Heart left ventricle (tissue), 16 donors: ENCODE measurements around the gene CHST2. TPM values are rescaled to one million over a fixed set of nuclear protein-coding genes. Genes with fewer than 3 reads are reported as not detected.

Source experiments
- ATAC-seq, 4 donors: fragments of 200-7000 bp; cut with Tn5 transposase; one replicate each; pipeline ENCODE4 v1.9.1; 2020 to 2022; ENCODE audit warnings: moderate library complexity in 4 of 4, mild to moderate bottlenecking in 3 of 4, moderate number of reproducible peaks in 1 of 4
- DNase-seq, 5 donors: peaks; one replicate each; pipeline ENCODE4 v3.0.0-alpha.2; 2020
- H3K27ac ChIP-seq, 12 donors: fragments of 200-600 bp; sonication (generic) in 4 of 12; one replicate each; pipeline versions ENCODE4 v1.5.0 to v1.8.0; 2016 to 2022; ENCODE audit warnings: mild to moderate bottlenecking in 2 of 12
- H3K27me3 ChIP-seq, 9 donors: fragments of 200-600 bp; sonication (generic) in 2 of 9; one replicate each; pipeline versions ENCODE4 v1.5.1 to v1.8.0; 2016 to 2022; ENCODE audit warnings: mild to moderate bottlenecking in 3 of 9
- H3K36me3 ChIP-seq, 9 donors: fragments of 200-600 bp; sonication (generic) in 2 of 9; one replicate each; pipeline versions ENCODE4 v1.5.0 to v1.8.0; 2018 to 2022; ENCODE audit warnings: mild to moderate bottlenecking in 2 of 9
- H3K4me1 ChIP-seq, 12 donors: fragments of 200-600 bp; sonication (generic) in 4 of 12; one replicate each; pipeline versions ENCODE4 v1.5.0 to v1.8.0; 2016 to 2022; ENCODE audit warnings: mild to moderate bottlenecking in 3 of 12
- H3K4me3 ChIP-seq, 12 donors: fragments of 200-600 bp; sonication (generic) in 4 of 12; one replicate each; pipeline versions ENCODE4 v1.5.0 to v1.8.0; 2017 to 2022; ENCODE audit warnings: mild to moderate bottlenecking in 9 of 12, moderate library complexity in 4 of 12
- H3K9me3 ChIP-seq, 12 donors: fragments of 200-600 bp; sonication (generic) in 4 of 12; one replicate each; pipeline versions ENCODE4 v1.5.0 to v1.8.0; 2016 to 2022; ENCODE audit warnings: mild to moderate bottlenecking in 1 of 12
- POLR2A ChIP-seq, 2 donors: fragments of 450-650 bp; IDR thresholded peaks; one replicate each; pipeline ENCODE4 v1.6.1; 2017; ENCODE audit warnings: antibody characterized with exemption in 2 of 2, mild to moderate bottlenecking in 2 of 2, moderate library complexity in 2 of 2
- WGBS, 4 donors: extraction: QIAGEN DNeasy Blood & Tissue Kit in 2 of 4; methylation state at CpG; one replicate each; pipeline versions ENCODE4 v1.1.5 to v1.1.7; 2013 to 2018; 5-methylcytosine and 5-hydroxymethylcytosine counted together
- intact Hi-C, 10 donors: fragments of 100-400 bp; cut with DNase I; formaldehyde crosslinking; loops; one replicate each; pipeline versions ENCODE4 v1.11.1 to v1.14.2; 2022
- polyA plus RNA-seq, 2 donors: library from polyadenylated mRNA; stranded (reverse); fragments of 200-250 nt; gene quantifications; one replicate each; pipeline ENCODE4 v1.2.3, GENCODE V29; 2013
- total RNA-seq, 9 donors: library from RNA; depleted of rRNA in 2 of 9; stranded (reverse); fragments of >200 nt in 2 of 9; fragmentation: NEBNext Ultra II Directional in 3 of 9; extraction: Animal tissue kit (Norgen Biotek cat#: 25700) in 3 of 9; gene quantifications; one replicate each; pipeline versions ENCODE4 v1.1.0 to v1.2.4, GENCODE V29; 2016 to 2023
- TF ChIP-seq, protein P1 (sequence below), 12 donors: fragments of 200-600 bp; sonication (generic) in 4 of 12; IDR thresholded peaks; one replicate each; pipeline versions ENCODE4 v1.5.0 to v1.8.0; 2018 to 2022; ENCODE audit warnings: antibody characterized with exemption in 12 of 12, mild to moderate bottlenecking in 5 of 12
- donor health status: ischemic (EF 13 %, LVEDD 7.1; RV severe dilation, severe dysfunction).
- donor health status: healthy with polysubstance abuse.
- donor health status: DM: no; HTN: yes; CAD: no.
- donor health status: DM: no; HTN: no; CAD: no.
- donor health status: ischemic (EF 25% LVEDD 6.9; RV normal size, moderate dysfunction).
- donor health status: ischemic (EF 25% LVEDD 5.7; RV mildly dilated, moderate dysfunction).
- donor health status: healthy.
- donor health status: DM: yes; HTN: yes; CAD: no.
- donor health status: ischemic (EF 35%, LVEDD 5.7; RV mildly dilated, moderate dysfunction).
- donor health status: nonischemic (EF 11% LVEDD 7.7; RV severe dilation, severe dysfunction).
- donor health status: DM: yes; HTN: yes; CAD: no.
- donor health status: PGD.
- donor health status: ischemic (EF 29% LVEDD 5.4; RV normal size, mild dysfunction).
- donor health status: nonischemic (EF 23%, LVEDD 6.1; RV moderate dilation, normal function).

The CHST2 gene
- total and polyA plus RNA-seq, 11 donors, result 0.84 to 8.7 (median 2.4) TPM

GRCh38 chr3:143078883-143079282 is 40.7 kb upstream of the CHST2 start:
- Histone ChIP-seq H3K27me3 (no peaks in the 10 kb centered on the region), H3K27ac (no peak overlapping the region), H3K9me3 (no peaks in the 10 kb centered on the region), H3K4me1 (no peaks in the 10 kb centered on the region), H3K4me3 (no peak overlapping the region), H3K36me3 (no peaks in the 10 kb centered on the region)
- TF ChIP-seq, protein P1, sequence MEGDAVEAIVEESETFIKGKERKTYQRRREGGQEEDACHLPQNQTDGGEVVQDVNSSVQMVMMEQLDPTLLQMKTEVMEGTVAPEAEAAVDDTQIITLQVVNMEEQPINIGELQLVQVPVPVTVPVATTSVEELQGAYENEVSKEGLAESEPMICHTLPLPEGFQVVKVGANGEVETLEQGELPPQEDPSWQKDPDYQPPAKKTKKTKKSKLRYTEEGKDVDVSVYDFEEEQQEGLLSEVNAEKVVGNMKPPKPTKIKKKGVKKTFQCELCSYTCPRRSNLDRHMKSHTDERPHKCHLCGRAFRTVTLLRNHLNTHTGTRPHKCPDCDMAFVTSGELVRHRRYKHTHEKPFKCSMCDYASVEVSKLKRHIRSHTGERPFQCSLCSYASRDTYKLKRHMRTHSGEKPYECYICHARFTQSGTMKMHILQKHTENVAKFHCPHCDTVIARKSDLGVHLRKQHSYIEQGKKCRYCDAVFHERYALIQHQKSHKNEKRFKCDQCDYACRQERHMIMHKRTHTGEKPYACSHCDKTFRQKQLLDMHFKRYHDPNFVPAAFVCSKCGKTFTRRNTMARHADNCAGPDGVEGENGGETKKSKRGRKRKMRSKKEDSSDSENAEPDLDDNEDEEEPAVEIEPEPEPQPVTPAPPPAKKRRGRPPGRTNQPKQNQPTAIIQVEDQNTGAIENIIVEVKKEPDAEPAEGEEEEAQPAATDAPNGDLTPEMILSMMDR (IDR thresholded peaks at IDR 0.05), result no peak
- intact Hi-C loops, result loop anchor here in 1 of 10 donors (10.0 kb wide), 1 partner anchor 566 kb away; no protein-coding TSS in a partner anchor
- DNase-seq, result no peak
- WGBS, 4 donors, result 78 to 81% (median 79%) methylated on average over 4 of the region's 4 CpGs
- ATAC-seq, result no peak

DNA sequence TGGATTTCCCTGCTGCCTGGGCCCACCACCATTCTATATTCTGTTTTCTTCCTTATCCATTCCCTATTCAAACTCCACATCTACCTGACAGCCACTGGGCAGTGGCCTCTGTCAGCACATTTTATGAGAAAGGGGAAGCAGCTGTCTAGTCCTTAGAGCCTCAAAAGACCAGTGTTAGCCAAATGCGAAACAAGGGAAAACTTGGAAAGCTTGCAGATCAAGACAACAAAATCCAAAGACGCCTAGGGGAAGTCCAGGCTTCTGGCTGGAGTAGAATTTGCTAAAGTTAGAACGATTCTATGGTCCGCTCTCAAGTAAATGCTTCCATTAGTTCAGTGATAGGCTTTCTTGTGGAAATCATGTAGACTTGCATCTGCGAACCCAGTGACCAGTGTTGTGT is 39.4 kb upstream of the CHST2 start:
- Histone ChIP-seq H3K27me3 (no peaks in the 10 kb centered on the region), H3K9me3 (no peaks in the 10 kb centered on the region), H3K4me3 (no peak overlapping the region), H3K27ac (no peak overlapping the region), H3K36me3 (no peaks in the 10 kb centered on the region), H3K4me1 (peaks cover 0 to 1% (median 0%) of the 10 kb centered on the region in 12 donors)
- ATAC-seq (no peak), DNase-seq (no peak)
- intact Hi-C loops, result no loop called here
- no peak for TF ChIP-seq POLR2A (IDR thresholded peaks at IDR 0.05)
- 75 to 84% (median 81%) methylated on average over 5 of the region's 5 CpGs for WGBS, 4 donors

- DNase-seq, result no peak
- Histone ChIP-seq H3K27me3 (no peaks in the 10 kb centered on the region), H3K27ac (no peak overlapping the region), H3K9me3 (no peaks in the 10 kb centered on the region), H3K4me3 (no peak overlapping the region), H3K4me1 (peaks cover 0 to 3% (median 0%) of the 10 kb centered on the region in 12 donors), H3K36me3 (no peaks in the 10 kb centered on the region)
- intact Hi-C loops, result no loop called here
- TF ChIP-seq, protein P1 (IDR thresholded peaks at IDR 0.05), result no peak
- TF ChIP-seq POLR2A (IDR thresholded peaks at IDR 0.05), result no peak
- 80 to 91% (median 86%) methylated on average over 1 of the region's 1 CpG for WGBS, 4 donors
- ATAC-seq, result no peak
Observed at GRCh38 chr3:143081365-143081764, 38.2 kb upstream of the CHST2 start.

DNA sequence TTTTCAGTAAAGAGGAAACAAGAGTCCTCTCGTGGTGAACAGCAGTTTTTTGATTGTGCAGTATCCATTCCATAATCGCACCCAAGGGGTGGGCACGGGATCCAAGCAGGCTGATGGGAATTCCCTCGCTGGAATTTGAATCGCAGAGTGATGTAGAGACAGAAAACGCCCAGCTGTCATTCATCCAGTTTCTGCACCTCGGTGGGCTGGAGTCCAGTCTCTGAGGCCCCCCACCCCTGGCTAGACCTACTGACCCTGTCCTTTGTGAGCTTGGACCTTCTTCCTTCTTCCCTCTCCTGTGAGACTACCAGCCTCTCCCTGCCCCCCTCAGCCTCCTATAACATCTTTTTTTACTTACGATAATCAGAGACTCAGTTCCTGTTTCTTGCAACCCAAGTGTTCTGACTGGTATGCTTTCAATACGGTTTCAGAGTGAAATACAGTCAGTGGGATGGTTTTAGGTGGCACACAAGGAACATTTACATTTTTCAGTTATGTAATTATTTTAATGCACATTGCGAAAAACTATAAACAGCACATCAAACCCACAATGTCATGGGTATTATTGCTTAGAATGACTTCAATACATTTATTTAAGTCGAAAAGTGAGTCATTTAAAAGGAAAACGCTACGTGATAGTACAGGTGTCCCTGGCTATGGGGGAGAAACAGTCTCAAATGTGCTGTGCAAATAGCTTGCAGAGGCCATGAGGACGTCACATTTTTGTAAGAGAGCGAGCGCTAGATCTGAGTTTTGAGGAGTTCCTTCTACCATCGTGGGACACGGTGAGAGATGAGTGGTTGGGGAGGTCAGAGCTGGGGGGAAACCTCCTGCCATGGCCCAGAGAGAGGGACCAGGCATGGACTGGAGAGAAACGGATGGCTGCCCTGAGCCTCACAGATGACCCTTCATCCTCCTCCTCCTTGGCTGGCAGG is 37.5 kb upstream of the CHST2 start:
- Histone ChIP-seq H3K9me3 (no peaks in the 10 kb centered on the region), H3K27me3 (no peaks in the 10 kb centered on the region), H3K27ac (no peak overlapping the region), H3K4me3 (no peak overlapping the region), H3K4me1 (peaks cover 0 to 3% (median 0%) of the 10 kb centered on the region in 12 donors), H3K36me3 (no peaks in the 10 kb centered on the region)
- no peak for TF ChIP-seq POLR2A (IDR thresholded peaks at IDR 0.05)
- ATAC-seq, result no peak
- no peak for DNase-seq
- 82 to 87% (median 82%) methylated on average over 19 of the region's 19 CpGs for WGBS, 4 donors
- intact Hi-C loops, result no loop called here

DNA sequence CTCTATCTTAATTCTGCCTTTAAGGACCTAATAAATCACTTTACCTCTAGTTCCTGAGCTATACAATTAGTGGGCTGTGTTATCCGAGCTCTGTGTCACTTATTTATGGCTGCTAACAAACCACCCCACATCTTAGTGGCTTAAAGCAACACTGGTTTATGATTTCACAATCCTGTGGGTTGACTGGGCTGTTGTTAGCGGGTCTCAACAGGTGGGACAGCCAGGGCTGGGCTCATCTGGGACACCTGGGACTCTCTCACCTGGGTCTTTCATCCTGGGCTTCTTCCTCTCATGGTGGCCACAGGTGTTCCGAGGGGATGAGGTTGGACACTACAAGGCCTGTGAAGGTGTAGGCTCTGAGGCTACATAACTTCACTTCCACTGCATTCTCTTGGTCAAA is 35.8 kb upstream of the CHST2 start:
- Histone ChIP-seq H3K27me3 (no peaks in the 10 kb centered on the region), H3K4me1 (peaks cover 0 to 3% (median 0%) of the 10 kb centered on the region in 12 donors), H3K36me3 (no peaks in the 10 kb centered on the region), H3K27ac (no peak overlapping the region), H3K9me3 (no peaks in the 10 kb centered on the region), H3K4me3 (no peak overlapping the region)
- WGBS, 4 donors, result 83 to 100% (median 91%) methylated on average over 2 to 3 of the region's 3 CpGs
- DNase-seq (no peak), ATAC-seq (no peak)
- intact Hi-C loops, result no loop called here
- no peak for TF ChIP-seq POLR2A (IDR thresholded peaks at IDR 0.05)
- TF ChIP-seq, protein P1 (IDR thresholded peaks at IDR 0.05), result no peak
